ENCODE results near the gene HIVEP3. TPM values are rescaled to one million over a fixed set of nuclear protein-coding genes. Genes with fewer than 3 reads are reported as not detected.

Gene HIVEP3
- total RNA-seq, 1 experiment from 2014 or later: 6.0 TPM

- Histone ChIP-seq H3K27ac (ENCODE audit: low read length) (peak overlapping the region; percentile 79), H3K27me3 (ENCODE audit: control insufficient read depth, insufficient read depth, low read length) (no peaks in the 10 kb centered on the region), H3K4me3 (ENCODE audit: low read depth in 2 of 2, low read length in 2 of 2) (no peak overlapping the region), H3K4me1 (ENCODE audit: control insufficient read depth, insufficient read depth, low read length) (peaks cover 39% of the 10 kb centered on the region), H3K9me3 (ENCODE audit: control insufficient read depth, insufficient read depth, low read depth, low read length) (no peaks in the 10 kb centered on the region), H3K36me3 (ENCODE audit: control insufficient read depth, insufficient read depth, low read length) (no peaks in the 10 kb centered on the region)
- DNase-seq (ENCODE audit: low read depth, low spot score): no peak
- ChIA-PET POLR2A (no interaction called here), CTCF (no interaction called here)
- intact Hi-C loops (cut with micrococcal nuclease; ENCODE audit: unreplicated experiment): no loop called here
- peak; percentile 15; the same call in 1 of the 2 replicates for ATAC-seq
- TF ChIP-seq, protein P1, sequence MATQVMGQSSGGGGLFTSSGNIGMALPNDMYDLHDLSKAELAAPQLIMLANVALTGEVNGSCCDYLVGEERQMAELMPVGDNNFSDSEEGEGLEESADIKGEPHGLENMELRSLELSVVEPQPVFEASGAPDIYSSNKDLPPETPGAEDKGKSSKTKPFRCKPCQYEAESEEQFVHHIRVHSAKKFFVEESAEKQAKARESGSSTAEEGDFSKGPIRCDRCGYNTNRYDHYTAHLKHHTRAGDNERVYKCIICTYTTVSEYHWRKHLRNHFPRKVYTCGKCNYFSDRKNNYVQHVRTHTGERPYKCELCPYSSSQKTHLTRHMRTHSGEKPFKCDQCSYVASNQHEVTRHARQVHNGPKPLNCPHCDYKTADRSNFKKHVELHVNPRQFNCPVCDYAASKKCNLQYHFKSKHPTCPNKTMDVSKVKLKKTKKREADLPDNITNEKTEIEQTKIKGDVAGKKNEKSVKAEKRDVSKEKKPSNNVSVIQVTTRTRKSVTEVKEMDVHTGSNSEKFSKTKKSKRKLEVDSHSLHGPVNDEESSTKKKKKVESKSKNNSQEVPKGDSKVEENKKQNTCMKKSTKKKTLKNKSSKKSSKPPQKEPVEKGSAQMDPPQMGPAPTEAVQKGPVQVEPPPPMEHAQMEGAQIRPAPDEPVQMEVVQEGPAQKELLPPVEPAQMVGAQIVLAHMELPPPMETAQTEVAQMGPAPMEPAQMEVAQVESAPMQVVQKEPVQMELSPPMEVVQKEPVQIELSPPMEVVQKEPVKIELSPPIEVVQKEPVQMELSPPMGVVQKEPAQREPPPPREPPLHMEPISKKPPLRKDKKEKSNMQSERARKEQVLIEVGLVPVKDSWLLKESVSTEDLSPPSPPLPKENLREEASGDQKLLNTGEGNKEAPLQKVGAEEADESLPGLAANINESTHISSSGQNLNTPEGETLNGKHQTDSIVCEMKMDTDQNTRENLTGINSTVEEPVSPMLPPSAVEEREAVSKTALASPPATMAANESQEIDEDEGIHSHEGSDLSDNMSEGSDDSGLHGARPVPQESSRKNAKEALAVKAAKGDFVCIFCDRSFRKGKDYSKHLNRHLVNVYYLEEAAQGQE (IDR thresholded peaks at IDR 0.05; ENCODE audit: insufficient read depth in 1 of 2, low read depth in 2 of 2, low read length in 1 of 2): no peak
- no peak for TF ChIP-seq TCF7L2 (IDR thresholded peaks at IDR 0.05; ENCODE audit: low read depth, low read length)
- TF ChIP-seq SIN3A (IDR thresholded peaks at IDR 0.05; ENCODE audit: borderline replicate concordance, insufficient read depth, low read depth, low read length): no peak
- TF ChIP-seq POLR2AphosphoS5 (IDR thresholded peaks at IDR 0.05; ENCODE audit: low read depth, low read length): no peak
- TF ChIP-seq, protein P2, sequence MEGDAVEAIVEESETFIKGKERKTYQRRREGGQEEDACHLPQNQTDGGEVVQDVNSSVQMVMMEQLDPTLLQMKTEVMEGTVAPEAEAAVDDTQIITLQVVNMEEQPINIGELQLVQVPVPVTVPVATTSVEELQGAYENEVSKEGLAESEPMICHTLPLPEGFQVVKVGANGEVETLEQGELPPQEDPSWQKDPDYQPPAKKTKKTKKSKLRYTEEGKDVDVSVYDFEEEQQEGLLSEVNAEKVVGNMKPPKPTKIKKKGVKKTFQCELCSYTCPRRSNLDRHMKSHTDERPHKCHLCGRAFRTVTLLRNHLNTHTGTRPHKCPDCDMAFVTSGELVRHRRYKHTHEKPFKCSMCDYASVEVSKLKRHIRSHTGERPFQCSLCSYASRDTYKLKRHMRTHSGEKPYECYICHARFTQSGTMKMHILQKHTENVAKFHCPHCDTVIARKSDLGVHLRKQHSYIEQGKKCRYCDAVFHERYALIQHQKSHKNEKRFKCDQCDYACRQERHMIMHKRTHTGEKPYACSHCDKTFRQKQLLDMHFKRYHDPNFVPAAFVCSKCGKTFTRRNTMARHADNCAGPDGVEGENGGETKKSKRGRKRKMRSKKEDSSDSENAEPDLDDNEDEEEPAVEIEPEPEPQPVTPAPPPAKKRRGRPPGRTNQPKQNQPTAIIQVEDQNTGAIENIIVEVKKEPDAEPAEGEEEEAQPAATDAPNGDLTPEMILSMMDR (IDR thresholded peaks at IDR 0.05): no peak
- in situ Hi-C loops (cut with HindIII; ENCODE audit: low pct_unique_long_range_greater_than_20kb, low sequenced_read_pairs): no loop called here
- BruUV-seq (replicated peaks): no TSS peak
Observed at GRCh38 chr1:41874151-41874719, 44.5 kb downstream of the HIVEP3 start.

DNA sequence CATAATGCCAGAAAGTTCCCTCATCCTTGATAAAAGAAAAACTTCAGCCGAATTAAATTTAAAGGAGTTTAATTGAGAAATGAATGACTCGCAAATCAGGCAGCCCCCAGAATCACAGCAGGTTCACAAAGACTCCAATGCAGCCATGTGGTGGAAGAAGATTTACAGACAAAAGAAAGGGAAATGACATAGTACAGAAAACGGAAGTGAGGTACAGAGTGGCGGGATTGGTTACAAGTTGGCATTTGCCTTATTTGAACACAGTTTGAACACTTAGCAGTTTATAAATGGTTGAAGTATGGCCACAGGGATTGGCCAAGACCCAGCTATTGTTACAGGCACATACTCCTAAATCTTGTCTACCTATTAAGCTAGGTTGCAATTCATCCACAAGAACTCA lies 46.6 kb downstream of the HIVEP3 start:
- no peak for ATAC-seq
- no TSS peak for BruUV-seq (replicated peaks)
- no peaks in the 10 kb centered on the region for H3K27me3 ChIP-seq (ENCODE audit: control insufficient read depth, insufficient read depth, low read length)
- TF ChIP-seq SIN3A (IDR thresholded peaks at IDR 0.05; ENCODE audit: borderline replicate concordance, insufficient read depth, low read depth, low read length): no peak
- TF ChIP-seq, protein P1 (IDR thresholded peaks at IDR 0.05; ENCODE audit: insufficient read depth in 1 of 2, low read depth in 2 of 2, low read length in 1 of 2): no peak
- no peak for TF ChIP-seq POLR2AphosphoS5 (IDR thresholded peaks at IDR 0.05; ENCODE audit: low read depth, low read length)
- ChIA-PET POLR2A (no interaction called here), CTCF (no interaction called here)
- in situ Hi-C loops (cut with HindIII; ENCODE audit: low pct_unique_long_range_greater_than_20kb, low sequenced_read_pairs) (no loop called here), intact Hi-C loops (cut with micrococcal nuclease; ENCODE audit: unreplicated experiment) (no loop called here)
- peaks cover 40% of the 10 kb centered on the region for H3K4me1 ChIP-seq (ENCODE audit: control insufficient read depth, insufficient read depth, low read length)
- H3K4me3 ChIP-seq (ENCODE audit: low read depth in 2 of 2, low read length in 2 of 2): no peak overlapping the region
- DNase-seq (ENCODE audit: low read depth, low spot score): no peak
- H3K9me3 ChIP-seq (ENCODE audit: control insufficient read depth, insufficient read depth, low read depth, low read length): no peaks in the 10 kb centered on the region
- no peak overlapping the region for H3K27ac ChIP-seq (ENCODE audit: low read length)
- H3K36me3 ChIP-seq (ENCODE audit: control insufficient read depth, insufficient read depth, low read length): no peaks in the 10 kb centered on the region

Measured in Panc1 (cell line).